HEK293 (cell line): ENCODE measurements around the gene KIF20B.

Source experiments
- TRIM28 ChIP-seq: IDR thresholded peaks from 2 replicates; pipeline ENCODE4 v1.6.1; 2011; ENCODE audit warnings: low read length, control low read depth, borderline replicate concordance
- ZEB2 ChIP-seq: fragments of 450-650 bp; formaldehyde crosslinking; IDR thresholded peaks from 2 replicates; pipeline ENCODE4 v1.5.1; 2016; ENCODE audit warnings: missing biosample characterization, missing genetic modification characterization
- TF ChIP-seq, protein P1 (sequence below): fragments of 450-650 bp; formaldehyde crosslinking; IDR thresholded peaks from 2 replicates; pipeline ENCODE4 v1.5.1; 2016; ENCODE audit warnings: missing biosample characterization, missing genetic modification characterization
- TF ChIP-seq, protein P2 (sequence below): IDR thresholded peaks from 2 replicates; pipeline ENCODE4 v1.6.1; 2011; ENCODE audit warnings: mild to moderate bottlenecking, low read depth, low read length, borderline replicate concordance
- TF ChIP-seq, protein P3 (sequence below): fragments of 450-650 bp; formaldehyde crosslinking; IDR thresholded peaks from 2 replicates; pipeline ENCODE4 v1.5.1; 2016; ENCODE audit warnings: missing biosample characterization, missing genetic modification characterization, low read depth

DNA sequence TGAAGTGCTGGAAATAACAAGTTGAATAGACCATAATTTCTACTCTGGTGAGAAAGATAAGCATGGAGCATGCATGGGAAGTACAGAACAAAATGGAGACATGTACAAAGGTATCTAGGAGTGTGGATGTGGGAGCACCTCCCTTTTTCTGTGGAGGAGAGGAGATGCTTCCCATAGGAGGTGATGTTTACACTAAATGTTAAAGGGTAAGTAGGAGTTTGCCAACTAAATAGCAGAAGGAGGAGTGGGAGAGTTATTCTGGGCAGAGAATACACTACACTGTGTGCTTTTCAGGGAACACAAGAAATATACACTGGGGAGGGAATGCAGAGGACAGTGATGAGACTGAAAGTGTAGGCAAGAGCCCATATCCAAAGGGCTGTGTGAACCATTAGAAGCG, 35.3 kb upstream of the KIF20B start:
- TF ChIP-seq, protein P1, sequence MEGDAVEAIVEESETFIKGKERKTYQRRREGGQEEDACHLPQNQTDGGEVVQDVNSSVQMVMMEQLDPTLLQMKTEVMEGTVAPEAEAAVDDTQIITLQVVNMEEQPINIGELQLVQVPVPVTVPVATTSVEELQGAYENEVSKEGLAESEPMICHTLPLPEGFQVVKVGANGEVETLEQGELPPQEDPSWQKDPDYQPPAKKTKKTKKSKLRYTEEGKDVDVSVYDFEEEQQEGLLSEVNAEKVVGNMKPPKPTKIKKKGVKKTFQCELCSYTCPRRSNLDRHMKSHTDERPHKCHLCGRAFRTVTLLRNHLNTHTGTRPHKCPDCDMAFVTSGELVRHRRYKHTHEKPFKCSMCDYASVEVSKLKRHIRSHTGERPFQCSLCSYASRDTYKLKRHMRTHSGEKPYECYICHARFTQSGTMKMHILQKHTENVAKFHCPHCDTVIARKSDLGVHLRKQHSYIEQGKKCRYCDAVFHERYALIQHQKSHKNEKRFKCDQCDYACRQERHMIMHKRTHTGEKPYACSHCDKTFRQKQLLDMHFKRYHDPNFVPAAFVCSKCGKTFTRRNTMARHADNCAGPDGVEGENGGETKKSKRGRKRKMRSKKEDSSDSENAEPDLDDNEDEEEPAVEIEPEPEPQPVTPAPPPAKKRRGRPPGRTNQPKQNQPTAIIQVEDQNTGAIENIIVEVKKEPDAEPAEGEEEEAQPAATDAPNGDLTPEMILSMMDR (tag by site-specific recombination), result no peak
- TF ChIP-seq ZEB2 (tag by site-specific recombination), result no peak
- TF ChIP-seq TRIM28, result no peak
- TF ChIP-seq, protein P2, sequence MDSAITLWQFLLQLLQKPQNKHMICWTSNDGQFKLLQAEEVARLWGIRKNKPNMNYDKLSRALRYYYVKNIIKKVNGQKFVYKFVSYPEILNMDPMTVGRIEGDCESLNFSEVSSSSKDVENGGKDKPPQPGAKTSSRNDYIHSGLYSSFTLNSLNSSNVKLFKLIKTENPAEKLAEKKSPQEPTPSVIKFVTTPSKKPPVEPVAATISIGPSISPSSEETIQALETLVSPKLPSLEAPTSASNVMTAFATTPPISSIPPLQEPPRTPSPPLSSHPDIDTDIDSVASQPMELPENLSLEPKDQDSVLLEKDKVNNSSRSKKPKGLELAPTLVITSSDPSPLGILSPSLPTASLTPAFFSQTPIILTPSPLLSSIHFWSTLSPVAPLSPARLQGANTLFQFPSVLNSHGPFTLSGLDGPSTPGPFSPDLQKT, result no peak
- TF ChIP-seq, protein P3, sequence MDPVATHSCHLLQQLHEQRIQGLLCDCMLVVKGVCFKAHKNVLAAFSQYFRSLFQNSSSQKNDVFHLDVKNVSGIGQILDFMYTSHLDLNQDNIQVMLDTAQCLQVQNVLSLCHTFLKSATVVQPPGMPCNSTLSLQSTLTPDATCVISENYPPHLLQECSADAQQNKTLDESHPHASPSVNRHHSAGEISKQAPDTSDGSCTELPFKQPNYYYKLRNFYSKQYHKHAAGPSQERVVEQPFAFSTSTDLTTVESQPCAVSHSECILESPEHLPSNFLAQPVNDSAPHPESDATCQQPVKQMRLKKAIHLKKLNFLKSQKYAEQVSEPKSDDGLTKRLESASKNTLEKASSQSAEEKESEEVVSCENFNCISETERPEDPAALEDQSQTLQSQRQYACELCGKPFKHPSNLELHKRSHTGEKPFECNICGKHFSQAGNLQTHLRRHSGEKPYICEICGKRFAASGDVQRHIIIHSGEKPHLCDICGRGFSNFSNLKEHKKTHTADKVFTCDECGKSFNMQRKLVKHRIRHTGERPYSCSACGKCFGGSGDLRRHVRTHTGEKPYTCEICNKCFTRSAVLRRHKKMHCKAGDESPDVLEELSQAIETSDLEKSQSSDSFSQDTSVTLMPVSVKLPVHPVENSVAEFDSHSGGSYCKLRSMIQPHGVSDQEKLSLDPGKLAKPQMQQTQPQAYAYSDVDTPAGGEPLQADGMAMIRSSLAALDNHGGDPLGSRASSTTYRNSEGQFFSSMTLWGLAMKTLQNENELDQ, result no peak
